ENCODE data around the gene KLKB1.

DNA sequence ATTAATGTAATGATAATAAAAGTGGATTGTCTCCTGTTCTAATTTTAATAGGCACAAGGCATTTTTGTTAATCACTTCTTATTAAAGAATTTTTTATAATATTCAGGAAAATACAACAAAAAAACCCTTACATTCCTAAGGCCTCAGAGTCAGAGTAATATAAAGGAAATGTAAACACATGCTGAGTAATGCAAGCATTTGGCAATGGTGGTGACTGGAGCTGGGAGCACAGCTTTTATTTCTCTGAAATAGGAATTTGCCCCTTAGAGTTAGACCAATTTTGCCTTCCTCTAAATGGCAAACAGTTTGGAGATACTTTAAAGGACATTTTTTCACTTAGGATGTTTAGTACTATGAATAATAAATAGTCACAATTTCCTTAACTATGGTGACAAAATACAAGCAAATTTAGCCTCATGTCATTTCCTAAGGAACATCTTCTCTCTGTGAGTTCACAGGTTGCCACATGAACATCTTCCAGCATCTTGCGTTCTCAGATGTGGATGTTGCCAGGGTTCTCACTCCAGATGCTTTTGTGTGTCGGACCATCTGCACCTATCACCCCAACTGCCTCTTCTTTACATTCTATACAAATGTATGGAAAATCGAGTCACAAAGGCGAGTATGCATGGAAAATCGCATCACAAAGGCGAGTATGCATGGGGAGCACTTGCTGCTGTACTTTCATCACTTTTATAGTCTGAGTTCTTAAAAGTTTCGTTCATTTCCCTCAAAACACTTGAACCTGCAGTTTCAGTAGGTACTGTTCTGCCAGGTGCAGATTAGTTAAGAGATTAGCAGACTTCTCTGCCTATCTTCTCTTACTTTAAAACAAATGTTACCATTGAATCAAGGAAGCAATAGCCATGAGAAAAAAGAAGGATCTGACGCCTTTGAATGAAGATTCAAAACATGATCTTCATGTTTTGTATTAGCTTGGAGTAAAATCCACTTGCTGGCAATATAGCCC lies 22.8 kb downstream of the KLKB1 start:
- TF ChIP-seq CTCF (IDR thresholded peaks at IDR 0.05): no peak
- no peak for TF ChIP-seq POLR2A (IDR thresholded peaks at IDR 0.05)
